ENCODE measurements around the gene FOXK1. TPM values are rescaled to one million over a fixed set of nuclear protein-coding genes. Genes with fewer than 3 reads are reported as not detected.

FOXK1 gene
- total and polyA plus RNA-seq, 7 donors = 4.2 to 26.4 (median 16.8) TPM

DNA sequence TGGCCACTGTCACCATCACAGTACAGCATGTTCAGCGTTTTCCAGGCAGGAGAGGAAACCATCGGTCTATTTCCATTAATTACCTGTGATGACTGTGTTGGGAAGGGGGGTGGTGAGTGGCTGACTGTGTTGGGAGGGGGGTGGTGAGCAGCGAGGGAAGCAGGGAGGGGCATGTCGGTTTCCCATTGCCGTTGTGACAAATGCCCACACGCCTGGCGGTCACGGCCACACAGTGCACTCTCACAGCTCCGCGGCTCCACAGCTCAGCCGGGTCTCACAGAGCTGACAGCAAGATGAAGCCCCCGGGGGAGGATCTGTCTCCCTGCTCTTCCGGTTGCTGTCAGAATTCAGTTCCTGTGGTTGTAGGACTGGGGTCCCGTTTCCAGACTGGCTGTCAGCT is 132.3 kb downstream of the FOXK1 start:
- no peaks in the 10 kb centered on the region for H3K4me1 ChIP-seq
- intact Hi-C loops (cut with DNase I) = no loop called here
- no peaks in the 10 kb centered on the region for H3K9me3 ChIP-seq
- no peak for ATAC-seq
- WGBS, 3 donors = 57 to 60% (median 59%) methylated on average over 14 of the region's 14 CpGs
- no peaks in the 10 kb centered on the region for H3K36me3 ChIP-seq (ENCODE audit: insufficient read depth in 1 of 2, low read depth in 1 of 2)
- TF ChIP-seq, protein P1, sequence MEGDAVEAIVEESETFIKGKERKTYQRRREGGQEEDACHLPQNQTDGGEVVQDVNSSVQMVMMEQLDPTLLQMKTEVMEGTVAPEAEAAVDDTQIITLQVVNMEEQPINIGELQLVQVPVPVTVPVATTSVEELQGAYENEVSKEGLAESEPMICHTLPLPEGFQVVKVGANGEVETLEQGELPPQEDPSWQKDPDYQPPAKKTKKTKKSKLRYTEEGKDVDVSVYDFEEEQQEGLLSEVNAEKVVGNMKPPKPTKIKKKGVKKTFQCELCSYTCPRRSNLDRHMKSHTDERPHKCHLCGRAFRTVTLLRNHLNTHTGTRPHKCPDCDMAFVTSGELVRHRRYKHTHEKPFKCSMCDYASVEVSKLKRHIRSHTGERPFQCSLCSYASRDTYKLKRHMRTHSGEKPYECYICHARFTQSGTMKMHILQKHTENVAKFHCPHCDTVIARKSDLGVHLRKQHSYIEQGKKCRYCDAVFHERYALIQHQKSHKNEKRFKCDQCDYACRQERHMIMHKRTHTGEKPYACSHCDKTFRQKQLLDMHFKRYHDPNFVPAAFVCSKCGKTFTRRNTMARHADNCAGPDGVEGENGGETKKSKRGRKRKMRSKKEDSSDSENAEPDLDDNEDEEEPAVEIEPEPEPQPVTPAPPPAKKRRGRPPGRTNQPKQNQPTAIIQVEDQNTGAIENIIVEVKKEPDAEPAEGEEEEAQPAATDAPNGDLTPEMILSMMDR (IDR thresholded peaks at IDR 0.05) = no peak
- H3K27me3 ChIP-seq (ENCODE audit: insufficient read depth in 3 of 3, low read length in 2 of 3) = peaks cover 0 to 6% (median 3%) of the 10 kb centered on the region in 3 donors
- H3K4me3 ChIP-seq = no peak overlapping the region
- H3K27ac ChIP-seq = no peak overlapping the region
- DNase-seq = no peak

DNA sequence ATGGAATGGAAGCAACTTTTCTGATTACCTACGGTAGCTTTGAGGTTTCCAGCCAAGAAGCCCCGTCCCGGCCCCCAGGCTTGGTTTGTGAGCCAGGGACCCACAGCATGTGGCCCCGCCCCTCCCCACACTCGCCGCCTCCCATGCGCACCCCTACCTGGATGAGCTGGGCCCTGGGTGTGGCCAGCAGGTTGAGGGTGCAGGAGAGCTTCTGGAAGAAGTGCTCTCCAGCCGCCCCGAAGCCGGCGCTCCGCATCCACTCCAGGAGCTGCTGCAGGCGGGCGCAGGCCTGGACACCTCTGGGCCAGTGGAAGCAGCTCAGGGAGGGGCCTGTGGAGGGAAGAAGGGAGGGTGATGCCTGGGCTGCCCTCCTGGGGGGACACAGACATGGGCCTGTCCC is 133.0 kb downstream of the FOXK1 start:
- WGBS, 3 donors = 95 to 97% (median 96%) methylated on average over 13 to 14 of the region's 14 CpGs
- Histone ChIP-seq H3K27ac (no peak overlapping the region), H3K9me3 (no peaks in the 10 kb centered on the region), H3K36me3 (ENCODE audit: insufficient read depth in 1 of 2, low read depth in 1 of 2) (no peaks in the 10 kb centered on the region), H3K4me1 (no peaks in the 10 kb centered on the region), H3K27me3 (ENCODE audit: insufficient read depth in 3 of 3, low read length in 2 of 3) (peaks cover 0 to 7% (median 3%) of the 10 kb centered on the region in 3 donors), H3K4me3 (no peak overlapping the region)
- TF ChIP-seq, protein P1 (IDR thresholded peaks at IDR 0.05) = no peak
- no peak for DNase-seq
- ATAC-seq = no peak
- intact Hi-C loops (cut with DNase I) = no loop called here

DNA sequence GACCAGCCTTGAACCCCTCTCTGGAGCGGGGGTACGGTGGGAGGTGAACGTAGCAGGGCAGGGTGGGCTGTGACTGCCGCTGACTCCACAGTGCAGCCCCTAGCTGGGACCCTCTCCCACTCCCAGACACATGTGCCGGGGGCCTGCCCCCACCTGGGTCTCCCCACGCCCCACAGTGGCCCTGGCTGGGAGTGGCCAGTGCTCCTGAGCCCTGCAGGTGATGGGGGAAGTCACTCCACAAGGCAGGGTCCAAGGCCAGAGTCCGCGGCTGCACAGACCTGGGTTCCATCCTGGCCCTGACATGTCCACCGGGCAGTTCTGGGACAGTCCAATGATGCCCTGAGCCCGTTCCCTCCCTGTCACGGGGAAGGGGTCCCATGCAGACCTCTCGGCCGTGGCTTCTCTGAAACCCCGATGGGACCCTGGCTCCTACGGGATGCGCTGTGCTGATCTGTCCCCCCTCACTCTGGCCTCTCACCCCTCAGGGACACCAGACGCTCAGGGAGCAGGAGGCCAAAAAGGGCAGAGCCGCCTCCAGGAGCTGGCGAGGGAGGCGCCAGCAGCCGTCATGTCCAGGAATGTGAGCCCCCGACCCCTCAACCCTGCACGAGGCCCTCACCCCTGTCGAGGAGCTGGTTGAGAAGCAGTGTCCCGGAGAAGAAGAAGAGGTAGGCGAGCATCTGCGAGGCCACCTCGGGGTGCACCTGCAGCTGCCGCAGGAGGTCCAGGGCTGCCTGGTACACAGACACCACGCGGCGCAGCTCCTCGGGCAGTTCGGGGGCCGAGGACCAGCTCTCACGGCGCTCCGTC is 133.7 kb downstream of the FOXK1 start:
- no peak for ATAC-seq
- H3K9me3 ChIP-seq = no peaks in the 10 kb centered on the region
- H3K27ac ChIP-seq = no peak overlapping the region
- H3K36me3 ChIP-seq (ENCODE audit: insufficient read depth in 1 of 2, low read depth in 1 of 2) = no peaks in the 10 kb centered on the region
- 87 to 92% (median 90%) methylated on average over 34 to 38 of the region's 38 CpGs for WGBS, 3 donors
- intact Hi-C loops (cut with DNase I) = no loop called here
- H3K4me1 ChIP-seq = no peaks in the 10 kb centered on the region
- peaks cover 0 to 14% (median 3%) of the 10 kb centered on the region in 3 donors for H3K27me3 ChIP-seq (ENCODE audit: insufficient read depth in 3 of 3, low read length in 2 of 3)
- TF ChIP-seq, protein P1 (IDR thresholded peaks at IDR 0.05) = no peak
- DNase-seq = no peak
- no peak overlapping the region for H3K4me3 ChIP-seq

DNA sequence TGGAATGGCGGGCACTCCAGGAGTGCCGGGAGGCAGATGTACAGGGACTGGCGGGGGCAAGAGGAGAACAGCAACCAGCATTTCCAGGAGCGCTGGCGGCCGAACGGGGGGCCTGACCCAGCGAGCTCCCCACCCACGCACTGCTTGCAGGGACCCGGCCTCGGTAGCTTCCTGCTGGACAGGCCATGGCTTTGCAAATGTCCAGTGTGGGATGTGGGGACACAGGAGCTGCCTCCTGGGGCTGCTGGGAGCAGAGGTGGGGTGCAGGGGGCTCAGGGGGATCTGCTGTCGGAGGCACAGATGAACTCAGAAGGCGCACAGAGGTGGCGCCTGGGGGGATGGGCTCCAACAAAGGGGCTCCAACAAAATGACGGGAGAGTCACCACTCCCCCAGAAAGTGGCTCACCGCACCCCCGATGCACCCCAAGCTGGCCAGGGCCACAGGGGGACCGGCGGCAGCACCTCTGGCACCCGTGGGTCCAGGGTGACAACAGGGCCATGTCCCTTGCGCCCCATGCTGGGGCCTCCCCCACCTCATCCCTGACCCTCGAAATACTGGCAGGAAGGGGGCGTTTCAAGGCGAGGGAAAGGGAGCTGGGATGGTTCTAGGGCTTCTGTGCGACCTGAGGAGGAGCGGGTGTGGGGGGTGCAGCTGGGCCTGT is 134.5 kb downstream of the FOXK1 start:
- DNase-seq (peak in 1 of 2 donors; percentile 44), ATAC-seq (no peak)
- no peaks in the 10 kb centered on the region for H3K36me3 ChIP-seq (ENCODE audit: insufficient read depth in 1 of 2, low read depth in 1 of 2)
- H3K27me3 ChIP-seq (ENCODE audit: insufficient read depth in 3 of 3, low read length in 2 of 3) = peaks cover 0 to 15% (median 3%) of the 10 kb centered on the region in 3 donors
- TF ChIP-seq, protein P1 (IDR thresholded peaks at IDR 0.05) = no peak
- no peaks in the 10 kb centered on the region for H3K4me1 ChIP-seq
- intact Hi-C loops (cut with DNase I) = no loop called here
- WGBS, 3 donors = 90 to 92% (median 90%) methylated on average over 24 to 26 of the region's 26 CpGs
- H3K4me3 ChIP-seq = no peak overlapping the region
- no peaks in the 10 kb centered on the region for H3K9me3 ChIP-seq
- H3K27ac ChIP-seq = no peak overlapping the region
